ENCODE data around the gene MATCAP1.

DNA sequence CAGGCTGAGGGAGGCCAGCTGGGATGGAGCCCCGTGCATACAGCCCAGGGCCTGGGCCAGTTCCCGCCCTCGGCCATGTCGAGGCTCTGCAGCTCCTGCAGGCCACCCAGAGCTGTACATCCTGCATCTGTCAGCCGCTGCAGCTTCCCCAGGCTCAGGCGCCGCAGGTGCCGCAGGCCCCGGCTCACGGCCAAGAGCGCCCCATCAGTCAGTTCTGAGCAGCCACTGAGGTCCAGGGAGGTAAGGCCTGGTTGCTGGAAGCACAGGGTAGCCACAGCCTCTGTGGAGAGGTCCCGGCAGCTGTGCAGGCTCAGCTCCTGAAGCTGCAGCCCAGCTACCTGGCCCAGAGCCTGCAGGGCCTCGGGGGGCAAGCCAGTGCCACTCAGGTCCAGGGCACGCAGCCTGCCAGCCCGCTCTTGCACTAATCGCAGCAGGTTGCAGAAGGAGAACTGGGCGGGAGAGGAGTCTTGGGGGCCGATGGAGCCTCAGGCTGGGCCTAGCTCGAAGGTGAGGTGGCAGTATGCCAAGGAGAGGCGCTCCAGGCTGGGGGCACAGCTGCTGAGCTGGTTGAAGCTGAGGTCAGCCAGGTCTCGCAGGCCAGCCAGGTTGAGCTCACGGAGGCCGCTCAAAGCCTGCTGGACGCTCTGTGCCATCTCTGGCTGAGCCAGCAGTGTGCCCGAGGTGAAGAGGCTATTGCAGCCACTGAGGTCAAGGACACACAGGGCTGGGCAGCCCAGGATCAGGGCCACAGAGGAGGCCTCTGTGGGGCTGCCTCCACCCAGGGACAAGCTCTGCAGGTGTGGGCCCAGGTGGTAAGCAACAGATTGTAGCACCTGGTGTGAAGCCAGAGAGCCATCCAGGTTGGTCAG lies 26.5 kb upstream of the MATCAP1 start:
- TF ChIP-seq, protein P1, sequence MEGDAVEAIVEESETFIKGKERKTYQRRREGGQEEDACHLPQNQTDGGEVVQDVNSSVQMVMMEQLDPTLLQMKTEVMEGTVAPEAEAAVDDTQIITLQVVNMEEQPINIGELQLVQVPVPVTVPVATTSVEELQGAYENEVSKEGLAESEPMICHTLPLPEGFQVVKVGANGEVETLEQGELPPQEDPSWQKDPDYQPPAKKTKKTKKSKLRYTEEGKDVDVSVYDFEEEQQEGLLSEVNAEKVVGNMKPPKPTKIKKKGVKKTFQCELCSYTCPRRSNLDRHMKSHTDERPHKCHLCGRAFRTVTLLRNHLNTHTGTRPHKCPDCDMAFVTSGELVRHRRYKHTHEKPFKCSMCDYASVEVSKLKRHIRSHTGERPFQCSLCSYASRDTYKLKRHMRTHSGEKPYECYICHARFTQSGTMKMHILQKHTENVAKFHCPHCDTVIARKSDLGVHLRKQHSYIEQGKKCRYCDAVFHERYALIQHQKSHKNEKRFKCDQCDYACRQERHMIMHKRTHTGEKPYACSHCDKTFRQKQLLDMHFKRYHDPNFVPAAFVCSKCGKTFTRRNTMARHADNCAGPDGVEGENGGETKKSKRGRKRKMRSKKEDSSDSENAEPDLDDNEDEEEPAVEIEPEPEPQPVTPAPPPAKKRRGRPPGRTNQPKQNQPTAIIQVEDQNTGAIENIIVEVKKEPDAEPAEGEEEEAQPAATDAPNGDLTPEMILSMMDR (IDR thresholded peaks at IDR 0.05): no peak
- no peak for TF ChIP-seq POLR2A (IDR thresholded peaks at IDR 0.05)

Measured in thyroid gland (tissue), 4 donors.